Heart right ventricle (tissue), 16 donors: Measurements from ENCODE around the gene KLF7. TPM values are rescaled to one million over a fixed set of nuclear protein-coding genes. Genes with fewer than 3 reads are reported as not detected.

Source experiments
- ATAC-seq, 8 donors: fragments of 200-7000 bp; cut with Tn5 transposase; one replicate each; pipeline ENCODE4 v1.9.1; 2020; ENCODE audit warnings: mild to moderate bottlenecking in 8 of 8, moderate library complexity in 8 of 8, moderate number of reproducible peaks in 1 of 8
- DNase-seq, 2 donors: peaks; one replicate each; pipeline ENCODE4 v3.0.0-alpha.2; 2020
- H3K27ac ChIP-seq, 10 donors: fragments of 200-600 bp; sonication (generic) in 2 of 10; one replicate each; pipeline versions ENCODE4 v1.5.0 to v1.8.0; 2020 to 2022; ENCODE audit warnings: mild to moderate bottlenecking in 3 of 10
- H3K27me3 ChIP-seq, 7 donors: fragments of 200-600 bp; one replicate each; pipeline ENCODE4 v1.8.0; 2021 to 2022; ENCODE audit warnings: mild to moderate bottlenecking in 2 of 7
- H3K36me3 ChIP-seq, 9 donors: fragments of 200-600 bp; sonication (generic) in 1 of 9; one replicate each; pipeline versions ENCODE4 v1.5.0 to v1.8.0; 2020 to 2022; ENCODE audit warnings: mild to moderate bottlenecking in 2 of 9
- H3K4me1 ChIP-seq, 9 donors: fragments of 200-600 bp; sonication (generic) in 1 of 9; one replicate each; pipeline versions ENCODE4 v1.5.0 to v1.8.0; 2020 to 2022; ENCODE audit warnings: mild to moderate bottlenecking in 4 of 9
- H3K4me3 ChIP-seq, 10 donors: fragments of 200-600 bp; sonication (generic) in 2 of 10; one replicate each; pipeline versions ENCODE4 v1.5.0 to v1.8.0; 2020 to 2022; ENCODE audit warnings: mild to moderate bottlenecking in 7 of 10, moderate library complexity in 2 of 10
- H3K9me3 ChIP-seq, 11 donors: fragments of 200-600 bp in 10 of 11; sonication (generic) in 2 of 11; one replicate each; pipeline versions ENCODE4 v1.5.0 to v1.8.0; 2013 to 2022; ENCODE audit warnings: mild to moderate bottlenecking in 2 of 11, control low read depth in 1 of 11, moderate library complexity in 1 of 11
- WGBS, 2 donors: extraction: QIAGEN DNeasy Blood & Tissue Kit; methylation state at CpG; one replicate each; pipeline ENCODE4 v1.1.7; 2013; ENCODE audit warnings: inconsistent platforms in 1 of 2; 5-methylcytosine and 5-hydroxymethylcytosine counted together
- intact Hi-C, 10 donors: fragments of 100-400 bp; cut with DNase I; formaldehyde crosslinking; loops; one replicate each; pipeline versions ENCODE4 v1.11.1 to v1.14.2; 2022
- polyA plus RNA-seq, 2 donors: library from polyadenylated mRNA; stranded (reverse); fragments of 200-250 nt; gene quantifications; one replicate each; pipeline ENCODE4 v1.2.3, GENCODE V29; 2013
- total RNA-seq, 10 donors: library from RNA; stranded (reverse); fragmentation: NEBNext Ultra II Directional in 3 of 10; extraction: Animal tissue kit (Norgen Biotek cat#: 25700) in 3 of 10; gene quantifications; one replicate each; pipeline versions ENCODE4 v1.2.1 to v1.2.4, GENCODE V29; 2021 to 2023
- TF ChIP-seq, protein P1 (sequence below), 9 donors: fragments of 200-600 bp; sonication (generic) in 2 of 9; IDR thresholded peaks; one replicate each; pipeline versions ENCODE4 v1.5.0 to v1.8.0; 2021 to 2022; ENCODE audit warnings: antibody characterized with exemption in 9 of 9, mild to moderate bottlenecking in 5 of 9, moderate library complexity in 1 of 9
- donor health status: Arrhythmogenic right ventricular cardiomyopathy.
- donor health status: ischemic (EF 13 %, LVEDD 7.1; RV severe dilation, severe dysfunction).
- donor health status: healthy with polysubstance abuse.
- donor health status: DM: no; HTN: yes; CAD: no.
- donor health status: DM: no; HTN: no; CAD: no.
- donor health status: ischemic (EF 25% LVEDD 6.9; RV normal size, moderate dysfunction).
- donor health status: ischemic (EF 25% LVEDD 5.7; RV mildly dilated, moderate dysfunction).
- donor health status: healthy.
- donor health status: DM: yes; HTN: yes; CAD: no.
- donor health status: Ischemic cardiomyopathy.
- donor health status: ischemic (EF 35%, LVEDD 5.7; RV mildly dilated, moderate dysfunction).
- donor health status: nonischemic (EF 11% LVEDD 7.7; RV severe dilation, severe dysfunction).
- donor health status: DM: yes; HTN: yes; CAD: no.
- donor health status: PGD.
- donor health status: ischemic (EF 29% LVEDD 5.4; RV normal size, mild dysfunction).
- donor health status: nonischemic (EF 23%, LVEDD 6.1; RV moderate dilation, normal function).

Gene KLF7
- total and polyA plus RNA-seq, 12 donors: 5.0 to 51.8 (median 27.9) TPM

DNA sequence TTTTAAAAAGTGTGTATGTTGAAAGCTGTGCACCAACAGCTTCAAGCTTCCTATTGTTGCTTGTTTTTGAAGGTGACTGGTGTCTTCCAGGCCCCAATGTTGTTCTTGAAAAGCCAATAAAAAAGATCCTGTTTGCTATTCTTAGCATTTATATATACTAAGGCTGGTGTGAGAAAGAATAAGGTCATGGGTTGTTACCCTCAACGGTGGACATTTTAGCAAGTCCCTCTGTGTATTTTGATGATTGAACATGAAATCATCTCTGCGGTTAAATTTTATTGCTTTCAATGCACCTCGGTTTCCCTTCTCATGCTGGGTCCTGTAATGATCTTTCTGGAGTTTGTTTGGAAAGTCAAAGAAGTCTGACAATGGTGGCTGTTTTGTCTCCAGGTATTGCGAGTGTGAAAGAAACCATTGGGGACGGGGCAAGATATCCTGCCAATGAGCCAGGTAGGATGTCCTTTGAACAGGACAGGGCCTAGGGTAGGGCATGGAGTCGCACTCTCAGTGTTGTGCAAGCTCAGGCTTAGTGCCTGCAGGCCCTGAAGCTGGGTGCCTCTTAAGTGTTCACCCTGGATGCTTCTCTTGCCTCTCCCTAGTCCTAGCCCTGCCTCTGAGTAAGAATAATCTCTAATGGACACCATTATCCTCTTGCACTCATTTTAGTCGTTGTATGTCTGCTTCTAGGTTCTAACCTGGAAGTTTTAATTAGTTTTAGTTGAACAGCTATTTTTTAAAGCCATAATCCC is 16.0 kb upstream of the KLF7 start:
- DNase-seq: no peak
- Histone ChIP-seq H3K4me1 (no peaks in the 10 kb centered on the region), H3K9me3 (peaks cover 0 to 7% (median 0%) of the 10 kb centered on the region in 11 donors), H3K27me3 (no peaks in the 10 kb centered on the region), H3K36me3 (no peaks in the 10 kb centered on the region), H3K27ac (no peak overlapping the region), H3K4me3 (no peak overlapping the region)
- 94 to 95% methylated on average over 7 of the region's 7 CpGs for WGBS, 2 donors
- intact Hi-C loops: loop anchor here in 1 of 10 donors (10.0 kb wide), 1 partner anchor 133 kb away; no protein-coding TSS in a partner anchor
- TF ChIP-seq, protein P1, sequence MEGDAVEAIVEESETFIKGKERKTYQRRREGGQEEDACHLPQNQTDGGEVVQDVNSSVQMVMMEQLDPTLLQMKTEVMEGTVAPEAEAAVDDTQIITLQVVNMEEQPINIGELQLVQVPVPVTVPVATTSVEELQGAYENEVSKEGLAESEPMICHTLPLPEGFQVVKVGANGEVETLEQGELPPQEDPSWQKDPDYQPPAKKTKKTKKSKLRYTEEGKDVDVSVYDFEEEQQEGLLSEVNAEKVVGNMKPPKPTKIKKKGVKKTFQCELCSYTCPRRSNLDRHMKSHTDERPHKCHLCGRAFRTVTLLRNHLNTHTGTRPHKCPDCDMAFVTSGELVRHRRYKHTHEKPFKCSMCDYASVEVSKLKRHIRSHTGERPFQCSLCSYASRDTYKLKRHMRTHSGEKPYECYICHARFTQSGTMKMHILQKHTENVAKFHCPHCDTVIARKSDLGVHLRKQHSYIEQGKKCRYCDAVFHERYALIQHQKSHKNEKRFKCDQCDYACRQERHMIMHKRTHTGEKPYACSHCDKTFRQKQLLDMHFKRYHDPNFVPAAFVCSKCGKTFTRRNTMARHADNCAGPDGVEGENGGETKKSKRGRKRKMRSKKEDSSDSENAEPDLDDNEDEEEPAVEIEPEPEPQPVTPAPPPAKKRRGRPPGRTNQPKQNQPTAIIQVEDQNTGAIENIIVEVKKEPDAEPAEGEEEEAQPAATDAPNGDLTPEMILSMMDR (IDR thresholded peaks at IDR 0.05): no peak
- no peak for ATAC-seq

DNA sequence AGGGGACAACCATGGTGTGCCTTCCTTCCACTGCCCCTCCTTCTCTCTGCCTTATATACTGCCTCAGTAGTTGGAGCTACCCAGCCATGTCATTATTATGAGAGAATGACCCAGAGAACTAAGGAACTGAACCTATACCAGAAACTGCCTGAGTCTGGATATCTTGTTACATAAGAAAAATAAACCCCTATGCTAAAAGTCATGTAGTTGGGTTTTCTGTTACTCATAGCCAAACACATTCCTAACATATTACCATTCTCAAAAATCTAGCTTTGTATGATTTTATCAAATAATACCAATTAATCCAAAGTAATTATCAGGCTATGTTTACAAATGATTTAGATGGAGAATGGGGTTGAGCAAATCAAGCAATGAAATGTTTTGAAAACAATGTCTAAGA is 15.0 kb upstream of the KLF7 start:
- H3K4me3 ChIP-seq: no peak overlapping the region
- H3K27ac ChIP-seq: no peak overlapping the region
- H3K4me1 ChIP-seq: peaks cover 0 to 6% (median 0%) of the 10 kb centered on the region in 9 donors
- H3K27me3 ChIP-seq: no peaks in the 10 kb centered on the region
- ATAC-seq (no peak), DNase-seq (no peak)
- TF ChIP-seq, protein P1 (IDR thresholded peaks at IDR 0.05): no peak
- no peaks in the 10 kb centered on the region for H3K9me3 ChIP-seq
- no peaks in the 10 kb centered on the region for H3K36me3 ChIP-seq
- intact Hi-C loops: loop anchor here in 1 of 10 donors (10.0 kb wide), 1 partner anchor 134 kb away; no protein-coding TSS in a partner anchor

DNA sequence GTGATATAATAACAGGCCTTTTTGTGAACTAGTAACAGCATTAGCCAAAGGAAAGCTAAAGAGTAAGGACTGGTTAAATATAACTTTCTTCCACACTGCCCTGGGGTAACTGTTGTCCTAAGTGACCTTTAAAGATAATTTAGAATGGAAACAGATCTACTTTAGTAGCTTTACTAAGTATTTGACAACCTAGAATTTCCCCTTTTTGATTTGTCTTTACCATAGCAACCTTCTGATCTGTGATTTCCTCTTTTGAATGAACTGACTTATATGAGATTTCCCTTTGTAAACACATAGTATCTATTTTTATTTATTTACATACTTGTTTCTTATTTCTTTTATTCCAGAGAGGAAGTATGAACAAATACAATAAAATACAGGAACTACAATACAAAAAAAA is 10.5 kb upstream of the KLF7 start:
- TF ChIP-seq, protein P1 (IDR thresholded peaks at IDR 0.05): no peak
- intact Hi-C loops: loop anchor here in 3 of 10 donors (10.0 kb wide), 3 partner anchors 49 to 371 kb away; no protein-coding TSS in a partner anchor

DNA sequence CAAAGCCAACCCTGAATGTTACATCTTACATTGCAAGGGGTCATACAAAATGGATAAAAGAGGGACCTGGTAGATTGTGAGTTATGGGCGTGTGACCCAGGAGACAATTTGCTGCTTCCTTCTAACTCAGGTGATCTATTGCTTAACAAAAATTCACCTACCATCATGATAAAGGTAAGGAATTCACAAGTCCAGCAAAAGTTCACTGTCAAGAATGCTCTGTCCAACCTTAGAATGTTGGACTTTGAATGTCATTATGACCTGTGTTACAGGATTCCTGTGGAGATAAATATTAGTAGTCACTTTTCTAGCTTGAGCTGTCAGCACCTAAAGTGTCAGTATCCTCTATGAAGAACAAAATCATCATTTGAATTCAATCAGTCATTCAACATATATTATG is 7.9 kb upstream of the KLF7 start:
- Histone ChIP-seq H3K27ac (no peak overlapping the region), H3K4me1 (peaks cover 0 to 7% (median 0%) of the 10 kb centered on the region in 9 donors), H3K4me3 (no peak overlapping the region), H3K36me3 (no peaks in the 10 kb centered on the region), H3K27me3 (no peaks in the 10 kb centered on the region), H3K9me3 (peaks cover 0 to 4% (median 0%) of the 10 kb centered on the region in 11 donors)
- TF ChIP-seq, protein P1 (IDR thresholded peaks at IDR 0.05): no peak
- 92 to 100% methylated on average over 1 of the region's 1 CpG for WGBS, 2 donors
- intact Hi-C loops: loop anchor here in 3 of 10 donors (10.0 kb wide), 3 partner anchors 51 to 369 kb away; no protein-coding TSS in a partner anchor
- no peak for DNase-seq
- no peak for ATAC-seq

More for the DNA sequence above, 10.5 kb upstream of the KLF7 start:
- DNase-seq: no peak
- Histone ChIP-seq H3K36me3 (no peaks in the 10 kb centered on the region), H3K4me3 (no peak overlapping the region), H3K4me1 (peaks cover 0 to 6% (median 0%) of the 10 kb centered on the region in 9 donors), H3K9me3 (no peaks in the 10 kb centered on the region), H3K27ac (no peak overlapping the region), H3K27me3 (no peaks in the 10 kb centered on the region)
- ATAC-seq: no peak
